GM12873 (cell line): ENCODE measurements around the gene TMEM119.

Experiments
- TF ChIP-seq, protein P1 (sequence below): IDR thresholded peaks from 2 replicates; pipeline ENCODE4 v1.5.1; 2012; ENCODE audit warnings: low read depth, mild to moderate bottlenecking, moderate library complexity, low read length, control low read depth; ENCODE audit not compliant: insufficient read depth; ENCODE audit errors: missing control alignments

TMEM119 gene

DNA sequence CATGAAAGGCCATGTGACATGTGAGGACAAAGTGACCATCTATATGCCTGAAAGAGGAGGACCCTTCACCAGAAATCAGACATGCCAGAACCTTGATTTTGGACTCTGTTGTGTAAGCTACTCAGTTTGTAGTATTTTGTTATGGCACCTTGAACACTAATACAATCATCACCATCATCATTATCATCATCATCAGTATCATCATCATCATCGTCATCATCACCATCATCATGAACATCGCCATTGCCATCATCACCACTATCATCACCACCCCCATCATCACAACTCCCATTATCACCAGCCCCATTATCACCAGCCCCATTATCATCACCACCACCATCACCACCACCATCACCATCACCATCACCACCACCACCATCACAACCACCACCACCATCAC, 19.6 kb downstream of the TMEM119 start:
- TF ChIP-seq, protein P1, sequence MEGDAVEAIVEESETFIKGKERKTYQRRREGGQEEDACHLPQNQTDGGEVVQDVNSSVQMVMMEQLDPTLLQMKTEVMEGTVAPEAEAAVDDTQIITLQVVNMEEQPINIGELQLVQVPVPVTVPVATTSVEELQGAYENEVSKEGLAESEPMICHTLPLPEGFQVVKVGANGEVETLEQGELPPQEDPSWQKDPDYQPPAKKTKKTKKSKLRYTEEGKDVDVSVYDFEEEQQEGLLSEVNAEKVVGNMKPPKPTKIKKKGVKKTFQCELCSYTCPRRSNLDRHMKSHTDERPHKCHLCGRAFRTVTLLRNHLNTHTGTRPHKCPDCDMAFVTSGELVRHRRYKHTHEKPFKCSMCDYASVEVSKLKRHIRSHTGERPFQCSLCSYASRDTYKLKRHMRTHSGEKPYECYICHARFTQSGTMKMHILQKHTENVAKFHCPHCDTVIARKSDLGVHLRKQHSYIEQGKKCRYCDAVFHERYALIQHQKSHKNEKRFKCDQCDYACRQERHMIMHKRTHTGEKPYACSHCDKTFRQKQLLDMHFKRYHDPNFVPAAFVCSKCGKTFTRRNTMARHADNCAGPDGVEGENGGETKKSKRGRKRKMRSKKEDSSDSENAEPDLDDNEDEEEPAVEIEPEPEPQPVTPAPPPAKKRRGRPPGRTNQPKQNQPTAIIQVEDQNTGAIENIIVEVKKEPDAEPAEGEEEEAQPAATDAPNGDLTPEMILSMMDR: no peak

DNA sequence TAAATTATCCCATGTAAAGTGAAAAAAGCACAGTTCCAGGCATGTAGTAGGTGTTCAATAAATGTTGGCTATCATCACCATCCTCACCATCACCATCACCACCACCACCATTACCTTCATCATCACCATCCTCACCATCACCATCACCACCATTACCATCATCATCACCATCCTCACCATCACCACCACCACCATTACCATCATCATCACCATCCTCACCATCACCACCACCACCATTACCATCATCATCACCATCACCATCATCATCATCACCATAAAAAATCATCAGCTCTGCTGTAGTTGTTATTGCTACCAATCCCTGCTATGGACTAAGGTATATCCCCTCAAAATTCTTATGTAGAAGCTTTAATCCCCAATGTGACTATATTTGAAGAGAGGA, 20.4 kb downstream of the TMEM119 start:
- TF ChIP-seq, protein P1: no peak

DNA sequence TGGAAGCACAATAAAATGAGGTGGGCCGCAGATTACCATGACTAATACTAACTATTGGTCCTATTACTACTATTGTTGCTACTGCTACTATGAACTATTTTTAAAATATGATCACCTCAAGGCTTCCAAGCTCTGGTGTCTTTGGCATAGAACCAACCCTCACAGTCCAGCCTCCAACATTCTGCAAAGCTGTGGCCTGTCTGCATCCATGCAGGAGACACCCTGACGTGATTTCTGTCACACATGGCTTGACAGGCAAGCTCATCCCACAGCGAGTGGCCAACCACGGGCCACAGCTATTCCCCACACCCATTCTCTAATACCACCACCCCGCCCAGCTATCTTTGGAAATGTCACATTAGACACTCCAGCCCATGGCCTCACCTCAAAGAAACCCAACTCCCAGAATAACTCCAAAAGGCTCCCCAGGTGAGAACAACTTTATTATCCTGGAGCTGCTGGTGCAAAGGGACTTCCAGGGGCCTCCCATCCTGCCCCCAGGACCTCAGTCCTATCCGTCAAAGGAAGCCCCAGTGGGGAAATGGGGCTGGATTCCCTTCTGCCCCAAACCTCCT, 21.1 kb downstream of the TMEM119 start:
- TF ChIP-seq, protein P1: no peak

DNA sequence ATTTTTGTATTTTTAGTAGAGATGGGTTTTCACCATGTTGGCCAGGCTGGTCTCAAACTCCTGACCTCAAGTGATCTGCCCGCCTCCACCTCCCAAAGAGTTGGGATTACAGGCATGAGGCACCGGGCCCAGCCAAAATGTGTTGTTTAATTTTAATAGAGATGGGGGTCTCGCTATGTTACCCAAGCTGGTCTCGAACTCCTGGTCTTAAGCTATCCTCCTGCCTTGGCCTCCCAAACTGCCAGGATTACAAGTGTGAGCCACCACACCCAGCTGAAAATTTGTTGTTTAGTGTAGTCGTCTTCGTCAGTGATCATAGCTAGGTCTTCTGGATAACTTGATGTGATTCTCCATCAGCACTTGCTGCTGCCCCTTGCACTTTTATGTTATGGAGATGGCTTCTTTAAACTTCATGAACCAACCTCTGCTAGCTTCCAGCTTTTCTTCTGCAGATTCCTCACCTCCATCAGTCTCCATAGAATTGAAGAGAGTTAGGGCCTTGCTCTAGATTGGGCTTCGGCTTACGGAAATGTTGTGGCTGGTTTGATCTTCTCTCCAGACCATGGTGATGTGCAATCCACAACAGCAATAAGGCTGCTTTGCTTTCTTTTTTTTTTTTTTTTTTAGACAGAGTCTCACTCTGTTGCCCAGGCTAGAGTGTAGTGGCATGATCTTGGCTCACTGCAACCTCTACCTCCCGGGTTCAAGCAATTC, 22.5 kb downstream of the TMEM119 start:
- TF ChIP-seq, protein P1: no peak

DNA sequence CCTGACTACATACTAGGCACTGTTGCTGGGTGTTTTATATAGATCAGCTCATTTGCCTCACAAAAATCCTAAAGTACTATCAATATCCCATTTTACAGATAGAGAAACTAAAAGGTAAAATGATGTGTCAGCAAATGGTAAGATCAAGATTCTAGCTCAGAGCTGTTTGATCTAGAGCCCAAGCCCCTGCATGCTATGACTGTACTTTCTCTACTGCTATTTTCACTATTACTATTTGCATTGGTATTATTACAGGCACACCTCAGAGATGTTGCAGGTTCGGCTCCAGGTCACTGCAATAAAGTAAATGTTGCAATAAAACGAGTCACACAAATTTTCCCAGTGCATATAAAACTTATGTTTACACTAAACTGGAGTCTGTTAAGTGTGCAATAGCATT, 24.6 kb downstream of the TMEM119 start:
- TF ChIP-seq, protein P1: no peak

DNA sequence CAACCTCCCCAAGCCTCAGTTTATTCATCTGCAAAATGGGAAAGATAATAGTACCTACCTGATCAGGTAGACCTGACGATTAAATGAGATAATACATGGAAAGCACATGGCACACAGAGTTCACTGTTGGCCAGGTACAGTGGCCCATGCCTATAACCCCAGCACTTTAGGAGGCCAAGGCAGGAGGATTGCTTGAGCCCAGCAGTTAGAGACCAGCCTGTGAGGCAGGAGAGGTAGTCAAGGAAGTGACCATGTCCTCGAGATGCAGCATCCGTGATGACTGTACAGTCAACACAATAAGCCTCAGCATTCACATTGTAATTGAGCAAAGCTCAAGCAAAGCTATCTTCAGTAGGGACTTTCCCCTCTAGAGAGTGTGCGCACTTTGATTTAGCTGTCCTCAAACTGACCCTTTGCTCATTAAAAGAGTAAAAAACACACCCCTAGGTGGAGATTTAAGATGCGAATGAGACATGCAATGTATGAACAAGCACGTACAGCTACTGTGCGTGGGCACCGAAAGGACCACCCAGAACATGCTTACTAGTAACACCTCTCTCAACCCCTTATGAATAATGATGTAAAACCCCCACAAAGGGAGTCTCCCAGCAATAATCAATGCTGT, 25.6 kb downstream of the TMEM119 start:
- TF ChIP-seq, protein P1: no peak

DNA sequence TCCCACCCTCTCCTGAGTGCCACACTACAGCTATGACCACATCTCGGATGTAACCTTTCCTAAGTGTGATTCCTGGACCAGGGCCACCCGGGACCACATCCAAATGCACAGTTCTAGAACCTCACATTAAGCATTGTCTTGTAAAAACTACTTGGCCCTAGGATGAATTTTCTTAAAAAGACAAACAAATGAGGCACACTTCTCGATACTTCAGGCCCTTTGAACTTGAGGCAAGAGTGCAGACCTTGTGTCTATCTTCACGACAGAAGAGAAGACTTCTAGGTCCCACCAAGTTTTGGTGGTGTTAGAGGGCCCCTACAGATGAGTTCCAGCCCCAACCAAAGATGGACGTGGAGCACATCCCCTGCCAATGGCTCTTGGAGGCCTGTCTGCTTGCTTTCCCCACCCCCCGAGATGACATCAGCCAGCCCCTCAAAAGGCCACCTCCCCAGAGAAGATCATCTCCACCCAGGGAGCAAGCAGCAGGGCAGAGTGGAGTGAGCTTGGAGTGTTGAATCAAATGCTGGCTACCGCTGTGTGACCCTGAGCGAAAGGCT, 26.2 kb downstream of the TMEM119 start:
- TF ChIP-seq, protein P1: no peak
